GM10248 (cell line): ENCODE results near the gene ACACA.

Experiments
- CTCF ChIA-PET: fragments of 300-600 bp; sonication (Branson Sonifier 250); formaldehyde crosslinking; extraction: SDS; loops from one replicate; lab custom pipeline; 2021; ENCODE audit warnings: antibody characterized with exemption; lab: Yijun Ruan, JAX
- POLR2A ChIA-PET: fragments of 350-650 bp; sonication (Branson Sonifier 250); formaldehyde crosslinking; extraction: SDS; loops from one replicate; lab custom pipeline; 2020; ENCODE audit warnings: antibody characterized with exemption; lab: Yijun Ruan, JAX
- DNase-seq: peaks from one replicate; pipeline ENCODE4 v3.0.0; 2012; ENCODE audit errors: extremely low spot score
- TF ChIP-seq, protein P1 (sequence below): IDR thresholded peaks from 2 replicates; pipeline ENCODE4 v1.5.1; 2012; ENCODE audit warnings: mild to moderate bottlenecking, low read depth; ENCODE audit errors: extremely low read depth, missing control alignments, control extremely low read depth

ACACA gene

DNA sequence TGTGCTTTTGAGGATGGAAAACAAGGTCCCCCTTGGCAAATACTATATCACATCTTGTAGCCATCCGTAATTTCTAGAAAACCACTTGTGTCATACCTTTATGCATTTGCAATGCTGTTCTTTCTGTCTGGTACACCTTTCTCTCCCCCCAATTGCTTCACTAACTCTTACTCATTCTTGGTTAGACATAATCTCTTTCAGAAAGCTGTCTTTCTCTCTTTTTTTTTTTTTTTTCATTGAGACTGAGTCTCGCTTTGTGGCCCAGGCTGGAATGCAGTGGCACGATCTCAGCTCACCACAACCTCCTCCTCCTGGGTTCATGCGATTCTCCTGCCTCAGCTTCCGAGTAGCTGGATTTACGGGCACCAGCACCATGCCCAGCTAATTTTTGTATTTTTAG is 125.8 kb downstream of the ACACA start:
- DNase-seq = no peak
- TF ChIP-seq, protein P1, sequence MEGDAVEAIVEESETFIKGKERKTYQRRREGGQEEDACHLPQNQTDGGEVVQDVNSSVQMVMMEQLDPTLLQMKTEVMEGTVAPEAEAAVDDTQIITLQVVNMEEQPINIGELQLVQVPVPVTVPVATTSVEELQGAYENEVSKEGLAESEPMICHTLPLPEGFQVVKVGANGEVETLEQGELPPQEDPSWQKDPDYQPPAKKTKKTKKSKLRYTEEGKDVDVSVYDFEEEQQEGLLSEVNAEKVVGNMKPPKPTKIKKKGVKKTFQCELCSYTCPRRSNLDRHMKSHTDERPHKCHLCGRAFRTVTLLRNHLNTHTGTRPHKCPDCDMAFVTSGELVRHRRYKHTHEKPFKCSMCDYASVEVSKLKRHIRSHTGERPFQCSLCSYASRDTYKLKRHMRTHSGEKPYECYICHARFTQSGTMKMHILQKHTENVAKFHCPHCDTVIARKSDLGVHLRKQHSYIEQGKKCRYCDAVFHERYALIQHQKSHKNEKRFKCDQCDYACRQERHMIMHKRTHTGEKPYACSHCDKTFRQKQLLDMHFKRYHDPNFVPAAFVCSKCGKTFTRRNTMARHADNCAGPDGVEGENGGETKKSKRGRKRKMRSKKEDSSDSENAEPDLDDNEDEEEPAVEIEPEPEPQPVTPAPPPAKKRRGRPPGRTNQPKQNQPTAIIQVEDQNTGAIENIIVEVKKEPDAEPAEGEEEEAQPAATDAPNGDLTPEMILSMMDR = no peak
- ChIA-PET CTCF (interaction anchor here (1.2 kb wide), 1 partner anchor 24 kb away, joined by 4 read pairs; no protein-coding TSS in a partner anchor), POLR2A (no interaction called here)

DNA sequence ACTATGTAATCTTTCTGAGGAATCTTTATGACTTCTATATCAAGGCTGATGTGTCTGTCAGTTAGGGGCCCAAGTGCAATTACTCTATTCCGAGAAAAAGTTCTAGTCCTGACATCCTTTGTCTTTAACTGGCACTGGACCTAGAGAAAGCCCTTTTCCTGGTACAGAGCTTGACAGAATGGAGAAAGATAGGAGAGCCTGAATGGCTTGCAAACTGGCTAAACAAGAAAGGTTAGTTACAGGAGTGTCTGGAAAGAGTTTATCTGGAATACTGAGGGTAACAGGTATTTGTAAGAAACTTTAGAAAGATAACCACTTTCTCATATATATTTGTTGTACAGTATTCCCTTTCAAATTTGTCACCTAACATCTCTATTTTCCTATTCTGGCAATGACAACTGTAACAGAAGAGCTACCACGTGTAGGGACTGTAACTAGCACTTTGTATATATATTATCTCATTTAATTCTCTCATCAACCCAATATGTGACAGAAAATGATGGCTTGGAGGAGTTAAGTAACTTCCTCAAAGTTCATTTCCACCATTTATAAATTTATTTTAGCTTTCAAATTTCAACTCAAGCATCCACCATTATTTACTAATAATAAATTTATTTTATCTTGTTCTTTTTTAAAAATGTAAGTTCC is 128.3 kb downstream of the ACACA start:
- TF ChIP-seq, protein P1 = no peak
- DNase-seq = no peak
- POLR2A ChIA-PET = no interaction called here
- CTCF ChIA-PET = interaction anchor here (1.4 kb wide), 1 partner anchor 22 kb away, joined by 4 read pairs; no protein-coding TSS in a partner anchor

DNA sequence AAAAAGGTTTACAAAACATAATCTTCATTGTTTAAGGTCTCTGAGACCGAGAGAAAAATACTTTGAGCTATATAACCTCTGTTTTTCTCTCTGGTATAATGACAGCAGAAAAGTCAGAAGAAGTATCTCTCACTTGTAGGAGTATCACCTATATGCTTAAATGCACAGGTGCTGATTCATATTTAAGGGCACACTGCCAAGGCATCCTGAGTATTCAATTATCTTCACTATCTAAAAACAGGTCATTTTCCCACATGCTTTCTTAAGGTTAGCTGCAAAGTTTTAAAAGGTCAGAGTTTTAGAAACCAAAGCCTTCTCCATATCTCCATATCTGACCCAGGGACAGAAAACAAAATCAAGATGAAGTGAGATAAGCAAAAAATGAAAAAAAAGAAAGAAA is 130.2 kb downstream of the ACACA start:
- ChIA-PET POLR2A (no interaction called here), CTCF (interaction anchor here (1.0 to 1.4 kb wide), 3 partner anchors 8 to 87 kb away, joined by 3 to 5 read pairs (median 4); no protein-coding TSS in a partner anchor)
- TF ChIP-seq, protein P1 = no peak
- no peak for DNase-seq

DNA sequence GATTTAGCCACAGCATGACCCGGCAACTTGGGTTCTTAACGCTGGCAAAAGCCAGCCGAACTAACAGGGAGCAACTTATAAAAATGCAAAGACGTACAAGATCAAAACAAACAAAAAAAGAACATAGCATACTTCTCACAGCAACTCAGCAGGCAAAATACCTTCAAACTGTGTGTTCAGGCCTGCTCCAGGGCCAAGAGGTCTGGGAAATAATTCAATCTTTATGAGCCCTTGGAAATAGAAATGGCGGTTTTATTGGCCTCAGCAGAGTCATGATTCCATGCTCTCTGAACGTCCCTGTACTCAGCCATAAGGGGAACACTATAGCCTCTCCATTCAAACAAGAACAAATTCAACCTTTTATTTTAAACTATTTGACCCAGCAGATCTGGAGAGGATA is 132.2 kb downstream of the ACACA start:
- CTCF ChIA-PET = interaction anchor here (2.0 kb wide), 1 partner anchor 10 kb away, joined by 5 read pairs; no protein-coding TSS in a partner anchor
- no peak for DNase-seq
- POLR2A ChIA-PET = no interaction called here
- TF ChIP-seq, protein P1 = no peak

DNA sequence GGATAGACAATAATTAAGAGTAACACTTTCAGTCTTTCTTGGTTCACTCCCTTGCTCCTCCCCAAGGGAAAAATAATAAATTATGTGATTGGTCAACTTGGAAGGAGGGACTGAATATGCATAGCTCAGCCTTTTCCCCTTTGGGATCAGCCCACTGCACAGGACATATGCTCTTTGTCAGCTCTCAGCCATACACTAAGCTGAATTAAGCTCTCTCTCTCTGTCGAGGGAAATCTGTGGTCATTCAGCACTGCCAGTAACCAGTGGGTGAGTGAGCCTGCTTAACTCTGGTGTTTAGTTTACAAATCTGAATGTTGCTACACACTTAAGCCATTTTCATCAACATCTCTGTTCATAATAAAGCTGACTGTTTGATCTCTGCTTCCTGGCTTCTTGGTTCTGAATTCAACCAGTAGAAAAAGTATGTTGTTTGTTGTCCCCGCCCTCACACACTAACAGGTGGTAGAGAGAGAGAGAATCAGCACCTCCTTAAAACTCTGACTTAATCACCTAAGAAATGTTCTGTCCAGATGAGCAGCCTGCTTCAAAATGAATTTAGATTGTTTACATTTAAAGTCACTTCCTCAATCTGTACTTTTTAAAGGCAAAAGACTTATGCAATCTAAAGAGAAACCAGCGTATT is 133.1 kb downstream of the ACACA start:
- ChIA-PET POLR2A (no interaction called here), CTCF (interaction anchor here (1.4 to 2.0 kb wide), 2 partner anchors 9 to 10 kb away, joined by 4 to 5 read pairs; no protein-coding TSS in a partner anchor)
- DNase-seq = no peak
- TF ChIP-seq, protein P1 = no peak

DNA sequence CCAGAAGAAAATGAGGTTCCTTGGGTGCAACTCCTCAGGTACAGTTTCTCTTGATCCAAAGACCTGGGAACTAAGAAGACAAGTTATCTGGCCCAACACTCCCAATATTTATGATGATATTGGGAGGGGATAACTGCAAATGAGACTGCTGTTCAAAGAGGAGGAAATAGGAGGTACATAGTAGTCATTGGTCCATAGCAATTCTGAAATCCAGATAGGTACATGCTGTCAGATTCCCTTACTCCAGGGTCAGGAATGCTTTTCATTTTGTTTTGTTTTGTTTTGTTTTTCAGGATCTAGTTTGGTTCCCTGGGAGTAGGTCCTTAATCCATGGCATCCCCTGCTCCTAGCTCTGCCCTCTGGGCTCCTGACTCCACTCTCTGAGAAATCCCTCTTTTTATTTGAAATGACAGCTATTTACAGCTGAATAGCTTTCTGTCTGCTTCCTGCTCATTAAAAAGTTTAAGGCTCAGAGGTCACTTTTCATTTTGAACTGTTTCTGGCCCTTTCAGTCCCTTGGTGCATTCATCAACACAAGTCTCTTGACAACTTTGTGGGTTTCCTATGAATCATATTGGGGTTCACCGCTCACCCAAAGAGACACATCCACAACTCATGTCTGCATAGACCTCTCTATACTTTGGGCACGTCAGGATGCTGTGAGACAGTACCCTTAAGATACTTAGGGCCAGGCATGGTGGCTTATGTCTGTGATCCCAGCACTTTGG is 141.0 kb downstream of the ACACA start:
- ChIA-PET CTCF (interaction anchor here (0.6 to 1.2 kb wide), 3 partner anchors 9 to 64 kb away, joined by 3 to 5 read pairs (median 3); no protein-coding TSS in a partner anchor), POLR2A (no interaction called here)
- TF ChIP-seq, protein P1 = no peak
- no peak for DNase-seq
